Limb (tissue), 2 donors: ENCODE data around the gene PNPLA2.

Experiments used
- DNase-seq, 2 donors: peaks; one replicate each; pipeline ENCODE4 v3.0.0-alpha.2; 2016; ENCODE audit errors: extremely low spot score in 2 of 2

Gene PNPLA2

DNA sequence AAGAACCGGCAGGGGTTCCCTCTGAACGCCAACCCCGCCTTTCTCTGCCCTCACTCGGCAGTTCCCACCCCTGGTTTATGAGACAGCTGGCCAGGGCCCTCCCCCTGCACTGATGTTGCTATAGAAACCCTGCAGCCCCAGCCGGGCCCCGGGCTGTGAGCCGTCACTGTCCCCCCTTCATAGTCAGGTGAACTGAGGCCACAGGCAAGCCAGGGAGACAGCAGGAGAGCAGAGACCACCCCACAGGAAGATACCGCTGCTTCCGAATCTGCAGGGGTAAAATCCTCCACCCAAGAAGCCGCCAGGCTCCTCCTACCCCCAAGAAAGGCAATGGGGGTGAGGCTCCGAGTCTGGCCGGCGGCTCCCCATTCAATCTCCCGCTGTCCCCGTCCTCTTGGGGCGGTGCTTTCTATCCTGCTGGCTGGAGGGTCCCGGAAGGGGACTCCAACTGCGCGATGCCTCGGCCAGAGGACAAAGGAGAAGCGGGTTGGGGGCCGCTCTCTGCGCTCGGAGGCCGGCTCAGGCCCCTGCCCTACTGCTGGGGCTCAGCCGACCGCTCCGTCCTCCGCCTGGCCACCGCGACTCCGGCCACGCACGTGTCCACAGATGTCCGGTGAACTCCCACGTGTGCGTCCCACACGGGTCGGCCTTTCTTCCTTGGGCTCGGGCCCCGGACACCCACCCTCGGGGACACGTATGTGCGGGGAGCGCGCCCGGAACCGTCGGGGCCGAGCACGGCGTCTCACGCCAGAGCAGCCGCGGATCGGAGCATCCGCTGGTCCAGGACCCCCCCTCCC, 21.2 kb upstream of the PNPLA2 start:
- peak; percentile 89 for DNase-seq

DNA sequence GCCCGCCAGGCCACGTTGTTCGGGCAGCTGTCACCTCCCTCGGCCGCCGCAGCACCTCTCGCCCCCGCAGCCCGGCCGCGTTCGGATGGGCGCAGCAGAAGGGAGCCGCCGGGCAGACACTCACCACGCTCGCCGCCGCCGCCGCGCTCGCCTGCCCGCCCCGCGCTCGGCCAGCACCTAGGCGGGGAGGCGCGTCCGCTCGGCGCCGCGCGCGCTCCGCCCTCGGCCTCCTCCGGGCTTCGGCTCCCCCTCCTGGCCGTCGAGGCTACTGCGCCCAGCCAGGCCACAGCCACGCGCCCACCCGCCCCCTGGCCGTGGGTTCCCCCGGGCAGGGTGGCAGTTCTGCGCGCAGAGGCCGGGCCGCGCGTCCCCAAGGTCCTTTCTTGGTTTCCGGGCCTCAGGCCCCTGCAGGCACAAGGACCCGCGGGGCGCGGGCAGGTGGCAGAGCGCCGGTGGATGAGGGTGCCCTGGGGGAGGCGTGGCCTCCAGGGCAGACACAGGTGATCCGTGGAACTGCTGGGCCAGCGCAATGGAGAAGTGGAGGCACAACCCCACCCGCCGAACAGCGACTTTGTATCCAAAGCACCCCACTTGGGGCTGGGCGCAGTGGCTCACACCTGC, 20.5 kb upstream of the PNPLA2 start, which contains the start of gene SLC25A22:
TSS of gene SLC25A22 (minus strand) at position 189 of the 621 bp plus-strand sequence. CDS start 3,275 bp downstream, outside the sequence.
- peak; percentile 85 to 92 for DNase-seq

DNA sequence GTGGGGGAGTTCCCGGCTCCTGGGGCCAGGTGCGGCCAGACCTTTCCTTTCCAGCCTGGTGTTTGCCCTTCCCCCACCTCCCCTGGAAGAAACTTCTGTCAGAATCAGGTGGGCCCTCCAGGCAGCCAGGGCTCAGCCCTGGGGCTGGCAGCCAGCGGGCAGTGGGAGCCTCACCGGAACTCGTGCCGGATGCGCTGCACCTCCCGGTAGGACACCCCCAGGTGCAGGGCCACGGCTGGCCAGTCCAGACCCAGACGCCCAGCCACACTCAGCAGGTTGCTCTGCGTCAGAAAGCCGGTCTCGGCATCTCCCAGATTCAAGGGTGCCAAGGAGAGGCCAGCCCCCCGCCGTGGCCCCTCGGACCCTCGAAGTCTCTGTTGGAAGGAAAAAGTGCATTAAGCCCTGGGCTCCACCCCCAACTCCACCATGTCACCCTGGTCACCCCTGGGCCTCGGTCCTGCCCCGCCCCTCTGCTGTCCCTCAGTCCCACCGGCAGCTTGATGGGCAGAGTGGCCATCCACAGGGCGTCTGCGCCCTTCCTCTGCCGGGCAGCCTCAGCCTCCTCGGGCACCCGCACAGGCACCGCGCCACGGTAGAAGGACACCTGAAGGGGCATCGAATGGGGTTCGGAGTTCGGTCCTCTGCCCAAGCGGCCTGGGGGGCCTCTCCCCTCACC, 18.9 kb upstream of the PNPLA2 start:
- DNase-seq: no peak

DNA sequence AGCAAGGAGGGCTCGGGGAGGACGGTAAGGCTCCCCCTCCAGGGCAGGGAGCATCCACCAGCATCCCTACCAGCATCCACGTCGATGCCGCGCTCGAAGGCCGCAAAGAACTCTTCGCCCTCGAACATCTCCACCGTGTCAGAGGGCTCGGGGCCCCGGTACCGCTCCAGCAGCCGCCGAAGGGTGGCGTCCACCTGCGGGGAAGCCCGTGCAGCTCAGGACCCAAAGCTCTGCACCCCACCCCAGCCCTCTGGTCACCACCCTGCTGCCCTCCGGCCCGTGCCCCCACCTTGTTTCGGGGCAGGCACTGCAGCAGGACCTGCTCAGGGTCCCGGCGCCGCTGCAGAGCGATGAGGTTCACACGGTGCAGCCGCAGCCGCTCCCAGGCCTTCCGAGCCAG, 18.2 kb upstream of the PNPLA2 start:
- DNase-seq: no peak

GRCh38 chr11:801097-801780, 17.5 kb upstream of the PNPLA2 start:
- no peak for DNase-seq

DNA sequence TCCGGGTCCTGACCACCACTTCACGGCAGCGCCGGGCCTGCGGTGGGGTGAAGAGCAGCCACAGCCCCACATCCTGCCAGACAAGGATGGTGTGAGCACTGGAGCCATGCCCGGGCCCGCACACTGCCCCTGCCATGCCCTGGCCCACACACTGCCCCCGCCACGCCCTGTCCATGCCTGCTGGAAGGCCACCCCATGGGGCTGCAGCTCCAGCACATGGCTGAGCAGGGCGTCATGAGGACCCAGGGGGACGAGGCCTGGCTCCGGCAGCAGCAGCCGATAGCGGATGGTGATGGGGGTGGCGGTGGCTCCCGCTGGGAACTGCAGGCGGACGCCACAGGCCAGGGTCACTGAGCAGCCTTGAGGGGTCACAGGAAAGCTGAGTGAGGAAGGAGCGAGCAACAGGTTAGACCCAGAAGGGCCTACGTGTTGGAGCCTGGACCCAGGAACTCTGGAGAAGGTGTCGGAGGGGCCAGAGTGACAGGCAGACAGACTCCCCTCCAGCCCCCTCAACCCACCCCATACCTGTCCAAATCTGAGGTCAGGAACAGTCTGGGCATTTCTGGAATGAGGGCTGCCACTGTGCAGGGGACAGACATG, 16.6 kb upstream of the PNPLA2 start:
- DNase-seq: no peak

GRCh38 chr11:802693-803466, 15.8 kb upstream of the PNPLA2 start:
- DNase-seq: no peak

DNA sequence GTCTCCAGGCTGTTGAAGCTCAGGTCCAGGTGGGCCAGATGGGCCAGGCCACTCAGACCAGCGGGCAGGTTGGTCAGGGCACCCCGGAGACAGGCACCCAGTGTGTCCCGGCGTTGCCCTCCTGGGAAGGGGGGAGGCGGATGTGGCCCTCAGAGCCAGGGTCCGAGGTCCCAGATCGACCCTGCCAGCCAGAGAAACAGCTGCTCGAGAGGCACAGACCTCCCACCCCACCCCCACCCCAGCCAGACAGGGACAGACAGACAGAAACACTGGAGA, 15.3 kb upstream of the PNPLA2 start:
- no peak for DNase-seq

DNA sequence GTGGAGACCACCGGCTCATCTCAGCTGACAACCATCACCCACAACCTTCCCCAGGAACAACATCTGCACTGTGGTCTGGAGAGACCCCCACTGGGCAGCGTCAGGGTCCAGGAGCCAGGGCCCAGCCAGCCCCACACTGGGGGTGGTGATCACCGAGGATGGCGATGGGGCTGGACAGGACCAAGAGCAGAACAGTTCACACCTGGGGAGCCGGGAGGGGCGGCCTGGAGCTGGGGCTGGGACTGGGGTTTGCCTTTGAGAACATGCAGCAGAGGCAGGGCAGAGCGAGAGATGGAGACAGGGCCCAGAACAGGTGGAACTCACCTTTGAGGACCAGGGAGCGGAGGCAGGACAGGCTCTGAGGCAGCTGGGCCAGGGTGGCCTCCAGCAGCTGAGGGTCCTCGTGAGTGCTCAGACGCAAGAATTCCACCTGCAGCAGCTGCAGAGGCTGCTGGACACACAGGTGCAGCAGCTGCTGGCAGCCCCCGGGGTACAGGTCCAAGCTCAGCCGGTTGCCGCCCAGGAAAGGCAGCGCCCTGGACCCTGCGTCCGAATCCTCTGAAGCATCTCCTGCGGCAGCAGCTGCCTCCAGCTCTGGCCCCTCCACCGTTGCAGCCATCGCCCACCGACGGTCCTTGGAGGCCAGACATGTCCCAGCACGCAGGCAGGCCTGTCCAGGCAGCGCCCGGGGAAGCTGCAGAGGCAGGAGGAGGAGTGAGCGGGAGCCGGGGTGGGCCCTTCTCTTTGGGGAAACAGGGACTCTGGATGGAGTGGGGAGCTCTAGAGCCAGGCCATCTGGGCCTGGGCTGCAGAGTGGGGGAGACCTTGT, 14.7 kb upstream of the PNPLA2 start:
- DNase-seq: no peak

DNA sequence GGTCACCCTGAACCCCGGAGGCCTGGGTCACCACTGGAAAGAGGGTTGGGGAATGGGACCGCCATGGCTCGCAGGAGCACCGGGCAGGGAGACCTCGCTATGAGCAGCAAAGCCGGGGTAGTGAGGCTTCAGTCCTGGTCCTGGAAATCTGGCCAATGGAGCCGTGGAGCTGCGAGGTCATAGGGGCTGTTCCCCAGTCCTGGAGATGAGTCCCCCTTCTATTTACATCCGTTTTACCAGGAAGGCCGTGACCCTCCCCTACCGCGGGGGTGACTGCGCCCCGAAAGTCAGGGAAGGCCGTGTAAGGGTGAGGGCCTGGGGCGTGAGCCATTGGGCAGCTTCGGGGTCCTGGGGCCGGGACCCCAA, 14.1 kb upstream of the PNPLA2 start:
- DNase-seq: no peak

DNA sequence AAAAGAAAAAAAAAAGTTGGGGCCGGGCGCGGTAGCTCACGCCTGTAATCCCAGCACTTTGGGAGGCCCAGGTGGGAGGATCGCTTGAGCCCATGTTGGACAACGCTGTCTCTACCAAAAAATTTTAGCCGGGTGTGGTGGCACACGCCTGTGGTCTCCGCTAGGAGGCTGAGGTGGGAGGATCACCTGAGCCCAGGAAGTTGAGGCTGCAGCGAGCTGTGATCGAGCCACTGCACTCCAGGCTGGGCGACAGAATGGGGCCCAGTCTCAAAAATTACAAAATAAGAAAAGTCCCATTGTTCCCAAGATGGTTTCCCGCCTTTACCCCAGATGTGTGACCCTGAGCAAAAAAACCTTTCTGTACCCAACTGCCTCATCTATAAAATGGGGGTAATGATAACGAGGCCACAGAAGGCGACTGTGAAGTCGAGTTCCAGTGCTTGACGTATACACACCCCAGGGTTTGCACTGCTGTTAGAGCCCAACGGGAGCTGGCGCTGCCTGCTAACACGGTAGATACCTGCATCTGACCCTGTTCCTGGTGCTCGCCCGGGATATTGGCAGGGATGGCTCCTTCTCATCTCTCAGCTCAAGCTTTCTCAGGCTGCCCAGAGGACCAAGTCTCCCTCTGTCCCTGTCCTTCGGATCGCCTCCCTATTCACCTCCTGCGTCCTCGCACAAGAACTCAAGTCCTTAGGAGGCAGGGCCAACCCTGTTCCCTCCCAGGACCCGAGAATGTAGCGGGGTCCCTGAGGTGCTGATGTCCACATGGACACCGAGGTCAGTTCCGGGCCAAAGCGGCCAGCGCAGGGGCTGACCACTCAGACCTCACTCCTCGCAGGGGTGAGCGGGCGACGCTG, 10.1 kb upstream of the PNPLA2 start:
- DNase-seq: no peak

- peak; percentile 96 to 99 for DNase-seq
These were observed 9.3 kb upstream of the PNPLA2 start, which contains the start of gene RPLP2 for GRCh38 chr11:809287-810039. RPLP2 (plus strand) TSS chr11:809967; CDS start chr11:810235, 268 bp downstream.

DNA sequence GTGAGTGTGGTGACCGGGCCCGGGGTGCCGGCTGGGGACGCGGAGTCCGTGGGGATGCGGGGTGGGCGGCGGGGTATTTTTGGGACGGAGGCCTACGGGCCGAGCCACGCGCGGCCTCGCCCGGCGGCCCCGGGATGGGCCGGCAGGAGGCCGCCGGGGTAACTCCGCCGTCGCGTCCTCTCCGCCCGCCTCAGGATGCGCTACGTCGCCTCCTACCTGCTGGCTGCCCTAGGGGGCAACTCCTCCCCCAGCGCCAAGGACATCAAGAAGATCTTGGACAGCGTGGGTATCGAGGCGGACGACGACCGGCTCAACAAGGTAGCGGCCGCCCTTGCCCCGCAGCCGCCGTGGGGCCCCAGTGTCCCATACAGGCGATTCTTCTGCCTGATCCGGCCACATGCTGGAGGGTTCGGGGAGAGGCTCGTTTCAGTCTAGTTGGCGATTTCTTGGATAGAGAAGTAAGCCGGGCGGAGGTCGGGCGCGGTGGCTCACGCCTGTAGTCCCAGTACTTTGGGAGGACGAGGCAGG, 8.6 kb upstream of the PNPLA2 start:
- DNase-seq: no peak

DNA sequence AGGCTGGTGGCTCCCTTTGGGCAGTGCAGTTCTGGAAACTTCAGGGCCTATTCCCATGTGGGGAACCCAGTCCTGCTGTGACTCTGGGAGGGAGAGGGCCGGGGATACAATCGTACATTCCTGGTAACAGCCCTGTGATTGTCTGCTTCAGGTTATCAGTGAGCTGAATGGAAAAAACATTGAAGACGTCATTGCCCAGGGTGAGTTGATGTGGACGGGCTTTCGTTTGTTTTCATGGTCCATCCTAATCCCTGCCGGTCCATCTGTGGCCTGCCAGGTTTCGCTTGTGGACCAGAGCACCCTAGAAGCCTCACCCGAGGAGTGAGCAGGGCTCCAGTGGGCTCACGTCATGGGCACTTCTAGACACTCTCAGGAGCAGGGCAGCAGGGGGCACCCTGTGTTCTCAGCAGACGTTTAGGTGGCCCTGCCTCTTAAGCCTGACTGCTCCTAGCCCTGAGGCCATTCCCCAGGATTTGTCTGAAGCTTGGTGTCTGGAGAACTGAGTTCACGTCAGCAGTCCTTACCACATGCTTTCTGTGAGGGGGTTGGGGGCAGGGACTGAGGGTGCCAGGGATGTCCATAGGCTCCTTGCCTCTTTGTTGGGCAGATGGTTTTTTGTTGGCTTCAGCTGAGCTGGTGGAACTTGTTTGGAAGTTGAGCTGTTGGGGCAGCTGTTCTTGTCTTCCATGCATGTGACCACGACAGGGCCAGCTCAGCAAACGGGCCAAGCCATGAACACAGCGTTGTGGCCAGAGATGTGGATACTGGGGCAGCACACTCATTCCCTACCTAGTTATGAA, 7.1 kb upstream of the PNPLA2 start:
- no peak for DNase-seq

DNA sequence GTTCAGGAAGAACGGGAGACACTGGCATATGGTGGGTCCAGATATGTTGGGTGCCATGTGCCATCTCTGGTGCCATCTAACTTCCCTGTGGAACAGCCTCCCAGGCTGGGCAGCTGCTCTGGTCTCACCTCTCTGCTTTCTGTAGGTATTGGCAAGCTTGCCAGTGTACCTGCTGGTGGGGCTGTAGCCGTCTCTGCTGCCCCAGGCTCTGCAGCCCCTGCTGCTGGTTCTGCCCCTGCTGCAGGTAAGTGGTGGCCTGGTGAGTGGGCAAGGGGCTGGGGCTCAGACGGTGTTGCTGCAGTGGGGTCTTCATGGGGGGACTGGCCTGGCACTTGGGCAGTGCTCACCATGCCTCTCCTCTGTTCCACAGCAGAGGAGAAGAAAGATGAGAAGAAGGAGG, 6.3 kb upstream of the PNPLA2 start:
- no peak for DNase-seq

- DNase-seq: no peak
These were observed 5.7 kb upstream of the PNPLA2 start for GRCh38 chr11:813072-813455.

DNA sequence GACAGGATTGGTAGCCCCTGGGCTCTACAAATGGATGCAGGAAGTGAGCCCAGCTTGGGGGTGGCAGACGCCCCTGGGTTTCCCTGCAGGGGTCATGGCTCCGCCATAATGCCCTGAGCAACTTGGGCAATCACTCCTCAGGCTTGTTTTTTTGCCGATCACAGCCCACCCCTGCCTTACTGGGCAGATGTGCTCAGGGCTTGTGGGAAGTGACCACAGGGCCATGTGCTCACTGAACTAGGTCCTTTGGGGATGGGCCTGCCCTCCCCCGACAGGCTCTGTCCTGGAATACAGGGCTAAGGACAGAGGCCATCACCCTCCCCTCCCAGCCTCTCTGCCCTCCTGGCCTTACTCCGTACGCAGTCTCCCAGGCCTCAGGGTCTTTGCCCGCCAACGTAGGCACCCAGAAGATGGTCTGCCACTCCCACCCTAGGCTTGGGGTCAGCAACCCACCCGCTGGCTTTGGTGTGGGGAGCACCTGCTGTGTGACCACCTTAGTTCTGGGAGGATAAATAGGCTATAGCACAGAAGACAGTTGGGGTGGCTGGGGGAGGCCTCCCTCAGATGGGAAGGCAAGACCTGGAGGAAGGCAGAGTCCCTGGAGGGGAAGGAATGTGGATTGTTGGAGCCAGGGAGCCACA, 5.1 kb upstream of the PNPLA2 start:
- no peak for DNase-seq
